ENCODE data around the gene ATXN1.

Gene ATXN1

GRCh38 chr6:16783509-16783908 is 22.2 kb upstream of the ATXN1 start:
- DNase-seq (ENCODE audit: low spot score) = no peak

- no peak for DNase-seq (ENCODE audit: low spot score)
Measured at GRCh38 chr6:16782278-16782677, 21.0 kb upstream of the ATXN1 start.

- no peak for DNase-seq (ENCODE audit: low spot score)
Measured at GRCh38 chr6:16781348-16782169, 20.3 kb upstream of the ATXN1 start.

GRCh38 chr6:16778521-16778920 is 17.3 kb upstream of the ATXN1 start:
- no peak for DNase-seq (ENCODE audit: low spot score)

GRCh38 chr6:16777794-16778193 is 16.5 kb upstream of the ATXN1 start:
- no peak for DNase-seq (ENCODE audit: low spot score)

GRCh38 chr6:16776394-16777017 is 15.2 kb upstream of the ATXN1 start:
- DNase-seq (ENCODE audit: low spot score) = no peak

- no peak for DNase-seq (ENCODE audit: low spot score)
Measured at GRCh38 chr6:16774437-16774836, 13.2 kb upstream of the ATXN1 start.

GRCh38 chr6:16773362-16773761 is 12.1 kb upstream of the ATXN1 start:
- no peak for DNase-seq (ENCODE audit: low spot score)

GRCh38 chr6:16770701-16771569 is 9.7 kb upstream of the ATXN1 start:
- peak; percentile 83 for DNase-seq (ENCODE audit: low spot score)

- DNase-seq (ENCODE audit: low spot score) = no peak
Measured at GRCh38 chr6:16769986-16770376, 8.7 kb upstream of the ATXN1 start.

- no peak for DNase-seq (ENCODE audit: low spot score)
Measured at GRCh38 chr6:16769131-16769985, 8.1 kb upstream of the ATXN1 start.

GRCh38 chr6:16768477-16768830 is 7.2 kb upstream of the ATXN1 start:
- no peak for DNase-seq (ENCODE audit: low spot score)

GRCh38 chr6:16767765-16768476 is 6.7 kb upstream of the ATXN1 start:
- DNase-seq (ENCODE audit: low spot score) = no peak

GRCh38 chr6:16766836-16767745 is 5.8 kb upstream of the ATXN1 start:
- DNase-seq (ENCODE audit: low spot score) = no peak

GRCh38 chr6:16766043-16766536 is 4.8 kb upstream of the ATXN1 start:
- DNase-seq (ENCODE audit: low spot score) = no peak

GRCh38 chr6:16765235-16765634 is 4.0 kb upstream of the ATXN1 start:
- DNase-seq (ENCODE audit: low spot score) = no peak

- DNase-seq (ENCODE audit: low spot score) = no peak
Measured at GRCh38 chr6:16764188-16764950, 3.1 kb upstream of the ATXN1 start.

- DNase-seq (ENCODE audit: low spot score) = peak; percentile 69
Measured at GRCh38 chr6:16762550-16763477, 1.6 kb upstream of the ATXN1 start.
